Neuronal stem cell (in vitro differentiated cells): ENCODE results near the gene GALR1.
"Not testable (repeated sequence)": the region's sequence is repeated elsewhere in the genome, so short reads cannot be mapped to it uniquely, and the experiment has no call there.

ENCODE experiments used
- DNase-seq: peaks from one replicate; pipeline ENCODE4 v3.0.0-alpha.2; 2013; ENCODE audit warnings: low spot score
- H2AFZ ChIP-seq: one replicate; pipeline ENCODE4 v1.6.1; 2013; ENCODE audit warnings: mild to moderate bottlenecking, low read length, inconsistent platforms
- H2AK5ac ChIP-seq: 2 replicates; pipeline ENCODE4 v1.6.1; 2013; ENCODE audit warnings: low read depth, mild to moderate bottlenecking, inconsistent platforms, low read length, moderate library complexity, mixed read lengths
- H2BK120ac ChIP-seq: 2 replicates; pipeline ENCODE4 v1.6.1; 2013; ENCODE audit warnings: low read depth, mild to moderate bottlenecking, inconsistent platforms, low read length, moderate library complexity, mixed read lengths
- H2BK12ac ChIP-seq: one replicate; pipeline ENCODE4 v1.6.1; 2013; ENCODE audit warnings: low read length, inconsistent platforms
- H2BK15ac ChIP-seq: 2 replicates; pipeline ENCODE4 v1.6.1; 2013; ENCODE audit warnings: mild to moderate bottlenecking, low read length, inconsistent platforms, mixed read lengths
- H2BK5ac ChIP-seq: one replicate; pipeline ENCODE4 v1.6.1; 2013; ENCODE audit warnings: inconsistent platforms, mild to moderate bottlenecking, low read length, moderate library complexity
- H3K14ac ChIP-seq: one replicate; pipeline ENCODE4 v1.6.1; 2013; ENCODE audit warnings: low read length, inconsistent platforms
- H3K18ac ChIP-seq: 2 replicates; pipeline ENCODE4 v1.6.1; 2013; ENCODE audit warnings: low read length, inconsistent platforms
- H3K23ac ChIP-seq: 2 replicates; pipeline ENCODE4 v1.6.1; 2013; ENCODE audit warnings: low read depth, mild to moderate bottlenecking, mixed read lengths, low read length, inconsistent platforms; ENCODE audit not compliant: poor library complexity
- H3K27ac ChIP-seq: replicated peaks from 3 replicates; pipeline ENCODE4 v1.5.1; 2013; ENCODE audit warnings: low read length, inconsistent platforms
- H3K27me3 ChIP-seq, 3 experiments: 2 replicates each; pipeline ENCODE4 v1.6.1; 2013; ENCODE audit warnings: low read length in 3 of 3, mild to moderate bottlenecking in 2 of 3, inconsistent platforms in 1 of 3, low read depth in 1 of 3, mixed read lengths in 1 of 3, moderate library complexity in 1 of 3; ENCODE audit not compliant: control insufficient read depth in 3 of 3, insufficient read depth in 3 of 3
- H3K36me3 ChIP-seq, 2 donors: replicated peaks in 1 of 2; 2 replicates each; pipeline ENCODE4 v1.6.1; 2013; ENCODE audit warnings: low read length in 2 of 2; ENCODE audit not compliant: control insufficient read depth in 2 of 2, insufficient read depth in 2 of 2
- H3K4ac ChIP-seq: 2 replicates; pipeline ENCODE4 v1.6.1; 2013; ENCODE audit warnings: inconsistent platforms, mild to moderate bottlenecking, low read length, moderate library complexity
- H3K4me1 ChIP-seq, 2 donors: 1 replicate in 1 of 2; 2 replicates in 1 of 2; pipeline ENCODE4 v1.6.1; 2013; ENCODE audit warnings: low read length in 2 of 2, low read depth in 1 of 2; ENCODE audit not compliant: control insufficient read depth in 2 of 2, insufficient read depth in 1 of 2
- H3K4me2 ChIP-seq: one replicate; pipeline ENCODE4 v1.6.1; 2013; ENCODE audit warnings: mild to moderate bottlenecking, low read length, inconsistent platforms; ENCODE audit not compliant: insufficient read depth, poor library complexity, severe bottlenecking
- H3K4me3 ChIP-seq, 2 donors: 2 replicates each; pipeline ENCODE4 v1.5.1; 2013; ENCODE audit warnings: low read length in 2 of 2, mild to moderate bottlenecking in 2 of 2, inconsistent platforms in 1 of 2, moderate library complexity in 1 of 2
- H3K79me1 ChIP-seq: one replicate; pipeline ENCODE4 v1.6.1; 2013; ENCODE audit warnings: low read depth, mild to moderate bottlenecking, inconsistent platforms, low read length, moderate library complexity
- H3K9ac ChIP-seq: one replicate; pipeline ENCODE4 v1.6.1; 2013; ENCODE audit warnings: mild to moderate bottlenecking, low read depth, low read length, inconsistent platforms; ENCODE audit not compliant: poor library complexity
- H3K9me3 ChIP-seq, 2 donors: replicated peaks in 1 of 2; 2 replicates each; pipeline versions ENCODE3 to v1.6.1; 2013; ENCODE audit warnings: low read length in 2 of 2, mild to moderate bottlenecking in 2 of 2, inconsistent platforms in 1 of 2, low read depth in 1 of 2, mixed read lengths in 1 of 2, moderate library complexity in 1 of 2; ENCODE audit not compliant: control insufficient read depth in 2 of 2, insufficient read depth in 1 of 2
- H4K8ac ChIP-seq: one replicate; pipeline ENCODE4 v1.6.1; 2013; ENCODE audit warnings: low read depth, mild to moderate bottlenecking, inconsistent platforms, low read length, moderate library complexity
- H4K91ac ChIP-seq: one replicate; pipeline ENCODE4 v1.6.1; 2013; ENCODE audit warnings: low read length, low read depth, mild to moderate bottlenecking, inconsistent platforms; ENCODE audit not compliant: poor library complexity
- WGBS, 2 donors: extraction: QIAGEN DNeasy Blood & Tissue Kit; methylation state at CpG; one replicate each; pipeline ENCODE4 v1.1.7; 2013; ENCODE audit warnings: missing lambda C conversion rate in 2 of 2, mixed read lengths in 1 of 2; ENCODE audit not compliant: insufficient read length in 2 of 2, insufficient replicate concordance in 1 of 2; ENCODE audit errors: extremely low coverage in 2 of 2; 5-methylcytosine and 5-hydroxymethylcytosine counted together

GALR1 gene

DNA sequence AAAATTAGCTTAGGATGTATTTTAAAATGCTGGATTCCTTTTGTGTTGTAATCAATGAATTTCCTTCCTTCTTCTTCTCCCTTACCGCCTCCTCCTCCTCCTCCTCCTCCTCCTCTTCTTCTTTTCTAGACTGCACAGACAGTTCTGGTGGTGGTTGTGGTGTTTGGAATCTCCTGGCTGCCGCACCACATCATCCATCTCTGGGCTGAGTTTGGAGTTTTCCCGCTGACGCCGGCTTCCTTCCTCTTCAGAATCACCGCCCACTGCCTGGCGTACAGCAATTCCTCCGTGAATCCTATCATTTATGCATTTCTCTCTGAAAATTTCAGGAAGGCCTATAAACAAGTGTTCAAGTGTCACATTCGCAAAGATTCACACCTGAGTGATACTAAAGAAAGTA is 18.8 kb downstream of the GALR1 start:
- H3K4ac ChIP-seq = no peak overlapping the region
- no peak overlapping the region for H3K9ac ChIP-seq
- no peak overlapping the region for H2AK5ac ChIP-seq
- DNase-seq = no peak
- H2BK120ac ChIP-seq = no peak overlapping the region
- H3K4me1 ChIP-seq = no peaks in the 10 kb centered on the region
- no peak overlapping the region for H2BK5ac ChIP-seq
- H2AFZ ChIP-seq = no peak overlapping the region
- no peak overlapping the region for H4K91ac ChIP-seq
- no peak overlapping the region for H3K14ac ChIP-seq
- H3K36me3 ChIP-seq = no peaks in the 10 kb centered on the region
- peaks cover 0 to 1% of the 10 kb centered on the region in 2 donors for H3K9me3 ChIP-seq
- H4K8ac ChIP-seq = no peak overlapping the region
- no peaks in the 10 kb centered on the region for H3K79me1 ChIP-seq
- WGBS, 2 donors = no CpG with 5 or more reads among the region's 9 CpGs
- no peak overlapping the region for H3K27ac ChIP-seq
- no peak overlapping the region for H2BK15ac ChIP-seq
- H3K18ac ChIP-seq = no peak overlapping the region
- no peak overlapping the region for H3K23ac ChIP-seq
- no peak overlapping the region for H2BK12ac ChIP-seq
- no peak overlapping the region for H3K4me3 ChIP-seq
- no peak overlapping the region for H3K4me2 ChIP-seq
- no peaks in the 10 kb centered on the region for H3K27me3 ChIP-seq

DNA sequence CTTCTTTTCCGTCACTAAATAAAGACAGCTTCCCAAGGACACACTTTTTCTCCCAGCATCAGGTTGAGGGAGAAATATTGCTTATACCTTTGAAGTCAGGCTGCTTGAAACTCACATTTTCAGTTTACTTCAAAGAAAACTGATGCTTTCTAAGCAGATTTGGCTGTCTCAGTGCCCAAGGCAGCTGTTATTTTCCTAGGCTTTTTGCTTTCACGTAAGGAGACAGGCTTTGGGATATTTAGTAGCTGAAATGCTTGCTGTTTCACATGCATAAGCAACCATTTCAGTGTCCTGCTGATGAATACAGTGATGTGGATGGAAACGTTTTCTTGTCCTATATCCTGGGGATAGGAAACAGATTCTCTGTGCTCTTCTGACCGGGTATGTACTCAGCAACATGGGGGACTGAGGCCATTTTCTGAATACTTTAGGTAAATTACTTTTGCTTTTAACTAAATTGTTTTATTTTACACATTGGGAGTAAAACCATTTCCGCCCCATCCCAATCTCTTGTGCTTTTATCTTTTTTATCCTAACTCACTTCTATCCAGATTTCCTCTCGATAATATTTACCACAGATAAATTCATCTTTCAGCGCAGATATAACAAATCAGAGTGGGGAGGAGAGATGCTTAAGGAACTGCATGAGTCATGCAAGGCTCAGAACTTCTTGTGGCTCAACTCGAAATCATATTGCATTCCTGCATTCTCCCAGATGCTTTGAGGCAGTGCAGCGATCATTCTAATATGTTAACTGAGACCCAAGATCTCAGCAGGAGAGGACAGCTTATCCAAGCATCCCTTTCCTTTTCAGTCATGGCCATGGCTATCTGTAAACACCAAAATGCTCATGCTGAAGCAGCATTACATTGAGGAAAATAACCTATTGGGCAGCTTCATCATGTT is 22.2 kb downstream of the GALR1 start:
- Histone ChIP-seq H4K8ac (no peak overlapping the region), H3K79me1 (no peaks in the 10 kb centered on the region), H2BK120ac (no peak overlapping the region), H2AFZ (no peak overlapping the region), H3K4me3 (no peak overlapping the region), H3K36me3 (no peaks in the 10 kb centered on the region), H2AK5ac (no peak overlapping the region), H3K4me2 (no peak overlapping the region), H3K9ac (no peak overlapping the region), H3K18ac (no peak overlapping the region), H3K23ac (no peak overlapping the region), H3K4ac (no peak overlapping the region), H3K27me3 (no peaks in the 10 kb centered on the region), H3K27ac (no peak overlapping the region), H3K9me3 (peaks cover 0 to 1% of the 10 kb centered on the region in 2 donors), H2BK12ac (no peak overlapping the region), H4K91ac (no peak overlapping the region), H3K4me1 (no peaks in the 10 kb centered on the region), H3K14ac (no peak overlapping the region), H2BK5ac (no peak overlapping the region), H2BK15ac (no peak overlapping the region)
- no peak for DNase-seq
- 100% methylated on average over 1 of the region's 9 CpGs; no CpG with 5 or more reads in 1 of the 2 donors for WGBS, 2 donors

DNA sequence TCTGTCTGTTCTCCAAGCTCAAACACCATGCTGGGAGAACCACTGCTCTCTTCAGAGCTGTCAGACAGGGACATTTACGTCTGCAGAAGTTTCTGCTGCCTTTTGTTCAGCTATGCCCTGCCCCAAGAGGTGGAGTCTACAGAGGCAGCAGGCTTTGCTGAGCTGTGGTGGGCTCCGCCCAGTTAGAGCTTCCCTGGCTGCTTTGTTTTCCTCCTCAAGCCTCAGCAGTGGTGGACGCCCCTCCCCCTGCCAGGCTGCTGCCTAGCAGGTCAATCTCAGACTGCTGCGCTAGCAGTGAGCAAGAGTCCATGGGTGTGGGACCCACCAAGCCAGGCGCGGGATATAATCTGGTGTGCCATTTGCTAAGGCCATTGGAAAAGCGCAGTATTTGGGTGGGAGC is 41.2 kb downstream of the GALR1 start:
- not testable (repeated sequence) for H3K9me3 ChIP-seq, H3K4me2 ChIP-seq, H3K4ac ChIP-seq, H4K8ac ChIP-seq, H3K27ac ChIP-seq, H2BK120ac ChIP-seq, H2BK12ac ChIP-seq, H3K23ac ChIP-seq, H3K4me1 ChIP-seq, DNase-seq, H3K14ac ChIP-seq, H3K4me3 ChIP-seq, H3K79me1 ChIP-seq, H2BK15ac ChIP-seq, H3K27me3 ChIP-seq, H2BK5ac ChIP-seq, H3K18ac ChIP-seq, H2AK5ac ChIP-seq, H4K91ac ChIP-seq, H3K9ac ChIP-seq, H3K36me3 ChIP-seq
- peak overlapping the region; percentile 22 for H2AFZ ChIP-seq
- no CpG with 5 or more reads among the region's 7 CpGs for whole genome bisulfite sequencing, 2 donors

DNA sequence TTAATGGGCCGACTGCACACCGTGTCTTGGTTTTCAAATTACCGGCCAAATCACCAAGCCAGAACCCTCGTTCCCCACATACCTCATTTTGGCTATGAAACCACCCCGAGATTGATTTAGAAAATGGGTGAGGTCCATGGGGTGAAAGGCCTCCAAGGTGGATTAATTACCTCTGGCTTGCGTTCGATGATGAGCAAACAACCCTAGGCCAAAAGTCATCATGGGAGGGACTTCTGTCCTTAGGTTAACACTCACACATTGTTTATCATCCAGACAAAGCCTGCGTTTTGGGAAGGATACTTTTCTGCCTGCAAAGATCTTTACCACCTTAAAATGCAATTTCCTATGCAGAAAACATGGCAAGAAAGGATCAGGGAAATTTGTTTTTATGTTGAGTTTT is 48.5 kb downstream of the GALR1 start:
- Histone ChIP-seq H3K4me2 (no peak overlapping the region), H3K23ac (no peak overlapping the region), H3K14ac (no peak overlapping the region), H4K8ac (no peak overlapping the region), H2BK15ac (no peak overlapping the region), H2BK5ac (no peak overlapping the region), H3K9me3 (no peaks in the 10 kb centered on the region), H3K4me1 (no peaks in the 10 kb centered on the region), H2BK120ac (no peak overlapping the region), H3K9ac (no peak overlapping the region), H2AFZ (no peak overlapping the region), H3K18ac (no peak overlapping the region), H3K4ac (no peak overlapping the region), H3K4me3 (no peak overlapping the region), H2BK12ac (no peak overlapping the region), H2AK5ac (no peak overlapping the region), H3K36me3 (no peaks in the 10 kb centered on the region), H3K27me3 (no peaks in the 10 kb centered on the region), H3K27ac (no peak overlapping the region), H4K91ac (no peak overlapping the region), H3K79me1 (no peaks in the 10 kb centered on the region)
- WGBS, 2 donors = no CpG with 5 or more reads among the region's 8 CpGs
- no peak for DNase-seq
